Spleen (tissue), 11 donors: ENCODE measurements around the gene RBM47. TPM values are rescaled to one million over a fixed set of nuclear protein-coding genes. Genes with fewer than 3 reads are reported as not detected.

Experiments
- DNase-seq: peaks from one replicate; pipeline ENCODE4 v3.0.0-alpha.2; 2020
- H3K27ac ChIP-seq, 8 donors: fragments of 200-600 bp; sonication (generic) in 7 of 8; 1 replicate in 4 of 8; 2 replicates in 4 of 8; pipeline versions ENCODE4 v1.5.0 to v1.8.0; 2016 to 2021; ENCODE audit warnings: inconsistent platforms in 4 of 8, mild to moderate bottlenecking in 4 of 8, moderate library complexity in 1 of 8
- H3K27me3 ChIP-seq, 7 donors: fragments of 200-600 bp; sonication (generic) in 6 of 7; replicated peaks in 1 of 7; 1 replicate in 4 of 7; 2 replicates in 3 of 7; pipeline versions ENCODE4 v1.5.0 to v1.8.0; 2016 to 2021; ENCODE audit warnings: inconsistent platforms in 3 of 7, mild to moderate bottlenecking in 1 of 7
- H3K36me3 ChIP-seq, 6 donors: fragments of 200-600 bp; sonication (generic) in 5 of 6; 1 replicate in 4 of 6; 2 replicates in 2 of 6; pipeline versions ENCODE4 v1.5.0 to v1.8.0; 2016 to 2021; ENCODE audit warnings: inconsistent platforms in 2 of 6
- H3K4me1 ChIP-seq, 6 donors: fragments of 200-600 bp; sonication (generic) in 5 of 6; 1 replicate in 3 of 6; 2 replicates in 3 of 6; pipeline versions ENCODE4 v1.5.0 to v1.8.0; 2016 to 2021; ENCODE audit warnings: inconsistent platforms in 3 of 6
- H3K4me3 ChIP-seq, 8 donors: fragments of 200-600 bp; sonication (generic) in 7 of 8; 1 replicate in 4 of 8; 2 replicates in 4 of 8; pipeline versions ENCODE4 v1.5.0 to v1.8.0; 2016 to 2021; ENCODE audit warnings: inconsistent platforms in 4 of 8, mild to moderate bottlenecking in 4 of 8, moderate library complexity in 2 of 8
- H3K9me3 ChIP-seq, 8 donors: fragments of 200-600 bp; sonication (generic) in 7 of 8; 1 replicate in 4 of 8; 2 replicates in 4 of 8; pipeline versions ENCODE4 v1.5.0 to v1.8.0; 2016 to 2021; ENCODE audit warnings: inconsistent platforms in 4 of 8
- POLR2A ChIP-seq, 3 donors: fragments of 450-650 bp; IDR thresholded peaks; one replicate each; pipeline ENCODE4 v1.5.1; 2017; ENCODE audit warnings: antibody characterized with exemption in 3 of 3, mild to moderate bottlenecking in 1 of 3
- POLR2AphosphoS5 ChIP-seq, 3 donors: sonication (generic); formaldehyde crosslinking; IDR thresholded peaks; one replicate each; pipeline ENCODE4 v1.5.1; 2017; ENCODE audit warnings: antibody characterized with exemption in 3 of 3
- WGBS, 5 donors: extraction: QIAGEN DNeasy Blood & Tissue Kit in 3 of 5; methylation state at CpG; one replicate each; pipeline versions ENCODE4 v1.1.5 to v1.1.7; 2013 to 2018; 5-methylcytosine and 5-hydroxymethylcytosine counted together
- intact Hi-C: fragments of 100-400 bp; cut with DNase I; formaldehyde crosslinking; loops from one replicate; pipeline ENCODE4 v1.15.0; 2023; ENCODE audit warnings: low total_unique reads
- polyA plus RNA-seq, 3 donors: library from polyadenylated mRNA; stranded (reverse); fragments of 200-250 nt; gene quantifications; one replicate each; pipeline ENCODE4 v1.2.1, GENCODE V29; 2013
- total RNA-seq, 7 donors: library from RNA; depleted of rRNA in 3 of 7; stranded (reverse); fragments of >200 nt in 3 of 7; fragmentation: NEBNext Ultra II Directional in 4 of 7; extraction: Animal tissue kit (Norgen Biotek cat#: 25700) in 4 of 7; gene quantifications; one replicate each; pipeline versions ENCODE4 v1.1.0 to v1.2.1, GENCODE V29; 2016 to 2021
- TF ChIP-seq, protein P1 (sequence below), 11 experiments: fragments of 200-600 bp in 7 of 11; fragments of 450-650 bp in 4 of 11; sonication (generic) in 4 of 11; IDR thresholded peaks in 8 of 11; conservative IDR thresholded peaks in 3 of 11; 1 replicate in 7 of 11; 2 replicates in 4 of 11; pipeline versions ENCODE4 v1.4.0 to v1.8.0; 2016 to 2021; ENCODE audit warnings: antibody characterized with exemption in 11 of 11, inconsistent platforms in 4 of 11, mild to moderate bottlenecking in 1 of 11
- donor health status: healthy with polysubstance abuse.
- donor health status: DM: no; HTN: no; CAD: no; lungs with moderate emphysema.
- donor health status: DM: no; HTN: no; CAD: no.
- donor health status: Bipolar disorder and iron deficiency.
- donor health status: healthy.
- donor health status: DM: no; HTN: no; CAD: no.
- donor health status: DM: yes; HTN: yes; CAD: no.

RBM47 gene
- total and polyA plus RNA-seq, 10 donors, result 6.0 to 164 (median 77.9) TPM

DNA sequence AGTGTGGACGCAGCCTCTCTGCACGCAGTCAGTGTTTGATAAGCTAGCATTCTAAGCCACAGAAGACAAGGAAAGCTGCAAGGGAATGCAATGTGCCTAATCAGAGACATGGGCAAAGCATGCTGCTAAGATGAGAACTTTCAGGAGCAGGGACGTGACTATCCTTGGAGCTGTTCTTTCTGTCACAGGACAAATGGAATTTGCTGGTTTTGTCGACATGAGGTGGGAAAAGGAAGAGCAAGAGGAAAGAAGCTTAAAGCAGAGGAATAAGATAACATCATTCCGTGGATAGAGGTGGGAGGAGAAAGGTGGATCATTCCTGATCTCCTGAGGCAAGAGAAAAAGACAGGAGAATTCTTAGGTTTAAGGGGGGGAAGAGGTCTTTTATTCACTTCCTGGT is 33.7 kb downstream of the RBM47 start:
- Histone ChIP-seq H3K9me3 (no peaks in the 10 kb centered on the region), H3K27me3 (no peaks in the 10 kb centered on the region), H3K27ac (no peak overlapping the region), H3K4me1 (peaks cover 0 to 23% (median 9%) of the 10 kb centered on the region in 6 donors), H3K36me3 (peaks cover 0 to 60% (median 10%) of the 10 kb centered on the region in 6 donors), H3K4me3 (no peak overlapping the region)
- DNase-seq, result no peak
- no peak for TF ChIP-seq POLR2A (IDR thresholded peaks at IDR 0.05)
- TF ChIP-seq, protein P1, sequence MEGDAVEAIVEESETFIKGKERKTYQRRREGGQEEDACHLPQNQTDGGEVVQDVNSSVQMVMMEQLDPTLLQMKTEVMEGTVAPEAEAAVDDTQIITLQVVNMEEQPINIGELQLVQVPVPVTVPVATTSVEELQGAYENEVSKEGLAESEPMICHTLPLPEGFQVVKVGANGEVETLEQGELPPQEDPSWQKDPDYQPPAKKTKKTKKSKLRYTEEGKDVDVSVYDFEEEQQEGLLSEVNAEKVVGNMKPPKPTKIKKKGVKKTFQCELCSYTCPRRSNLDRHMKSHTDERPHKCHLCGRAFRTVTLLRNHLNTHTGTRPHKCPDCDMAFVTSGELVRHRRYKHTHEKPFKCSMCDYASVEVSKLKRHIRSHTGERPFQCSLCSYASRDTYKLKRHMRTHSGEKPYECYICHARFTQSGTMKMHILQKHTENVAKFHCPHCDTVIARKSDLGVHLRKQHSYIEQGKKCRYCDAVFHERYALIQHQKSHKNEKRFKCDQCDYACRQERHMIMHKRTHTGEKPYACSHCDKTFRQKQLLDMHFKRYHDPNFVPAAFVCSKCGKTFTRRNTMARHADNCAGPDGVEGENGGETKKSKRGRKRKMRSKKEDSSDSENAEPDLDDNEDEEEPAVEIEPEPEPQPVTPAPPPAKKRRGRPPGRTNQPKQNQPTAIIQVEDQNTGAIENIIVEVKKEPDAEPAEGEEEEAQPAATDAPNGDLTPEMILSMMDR (IDR thresholded peaks at IDR 0.05 in 8 of 11, conservative IDR thresholded peaks at IDR 0.05 in 3 of 11), result no peak
- no peak for TF ChIP-seq POLR2AphosphoS5 (IDR thresholded peaks at IDR 0.05)
- intact Hi-C loops, result no loop called here
- WGBS, 5 donors, result 87 to 93% (median 90%) methylated on average over 5 of the region's 5 CpGs

DNA sequence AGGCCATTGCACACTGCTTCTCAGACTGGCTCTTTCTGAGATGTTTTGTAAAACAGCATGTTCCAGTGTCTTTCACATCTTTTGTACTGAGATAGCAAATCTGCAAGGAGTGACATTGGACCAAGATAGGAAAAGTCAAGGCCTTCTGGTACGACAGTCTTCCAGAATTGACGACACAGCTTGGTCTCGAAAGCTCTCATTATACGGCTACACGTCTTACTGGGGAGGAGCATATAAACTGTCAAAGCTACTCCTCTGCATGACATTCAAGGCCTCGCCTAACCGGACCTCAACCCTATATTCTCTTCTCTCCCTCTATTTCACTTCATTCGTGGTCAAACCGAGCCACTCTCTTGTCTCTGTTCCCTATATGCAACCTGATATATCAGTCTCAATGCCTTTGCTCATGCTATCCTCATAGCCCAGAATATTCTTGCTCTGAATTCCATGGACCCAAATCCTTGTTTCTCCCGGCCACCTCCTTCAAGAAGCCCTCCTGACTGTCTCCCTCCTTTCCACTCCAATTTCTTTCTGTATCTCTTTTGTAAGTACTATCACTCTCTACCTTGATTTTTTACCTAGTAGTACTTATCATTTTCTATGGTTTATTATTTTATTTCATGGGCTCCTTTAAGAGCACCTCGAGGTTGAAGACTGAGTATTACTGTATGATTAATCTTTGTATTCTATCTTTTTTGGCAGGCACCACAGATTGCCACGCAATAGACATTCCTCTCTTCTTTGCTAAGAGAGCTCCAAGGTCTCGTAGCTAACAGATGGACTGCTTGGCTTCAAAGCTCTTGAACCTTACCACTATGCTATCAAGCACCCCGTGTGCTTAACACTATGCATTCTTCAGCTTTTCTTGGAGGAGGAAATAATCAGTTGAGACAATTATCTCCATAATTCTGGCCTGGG is 35.1 kb downstream of the RBM47 start:
- 74 to 80% (median 76%) methylated on average over 14 of the region's 14 CpGs for WGBS, 5 donors
- no peak for TF ChIP-seq POLR2A (IDR thresholded peaks at IDR 0.05)
- peak in 1 of 3 donors; percentile 17 for TF ChIP-seq POLR2AphosphoS5 (IDR thresholded peaks at IDR 0.05)
- Histone ChIP-seq H3K27ac (peak overlapping the region in 1 of 8 donors; percentile 16), H3K27me3 (no peaks in the 10 kb centered on the region), H3K4me1 (peaks cover 0 to 15% (median 6%) of the 10 kb centered on the region in 6 donors), H3K9me3 (no peaks in the 10 kb centered on the region), H3K4me3 (no peak overlapping the region), H3K36me3 (peaks cover 0 to 75% (median 10%) of the 10 kb centered on the region in 6 donors)
- intact Hi-C loops, result no loop called here
- no peak for DNase-seq

DNA sequence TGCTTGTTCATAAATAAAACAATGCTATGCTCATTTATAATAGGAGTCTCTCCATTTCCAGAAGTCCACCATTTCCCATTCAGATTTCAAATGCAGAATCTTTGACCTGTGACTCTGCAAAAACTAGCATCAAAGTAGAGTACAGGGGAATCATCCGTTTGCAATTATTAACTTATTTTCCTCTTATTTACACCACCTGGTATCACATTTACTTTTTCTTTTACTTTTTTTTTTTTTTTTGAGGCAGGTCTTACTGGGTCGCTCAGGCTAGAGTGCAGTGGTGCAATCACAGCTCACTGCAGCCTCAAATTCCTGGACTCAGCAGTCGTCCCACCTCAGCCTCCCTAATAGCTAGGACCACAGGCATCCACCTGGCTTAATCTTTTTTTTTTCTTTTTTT is 37.6 kb downstream of the RBM47 start:
- Histone ChIP-seq H3K4me3 (no peak overlapping the region), H3K4me1 (peaks cover 0 to 29% (median 20%) of the 10 kb centered on the region in 6 donors), H3K36me3 (peaks cover 0 to 78% (median 10%) of the 10 kb centered on the region in 6 donors), H3K9me3 (no peaks in the 10 kb centered on the region), H3K27ac (no peak overlapping the region), H3K27me3 (no peaks in the 10 kb centered on the region)
- no peak for TF ChIP-seq POLR2A (IDR thresholded peaks at IDR 0.05)
- TF ChIP-seq, protein P1 (IDR thresholded peaks at IDR 0.05 in 8 of 11, conservative IDR thresholded peaks at IDR 0.05 in 3 of 11), result no peak
- no peak for DNase-seq
- WGBS, 5 donors, result 84 to 90% (median 87%) methylated on average over 3 of the region's 3 CpGs
- intact Hi-C loops, result no loop called here

DNA sequence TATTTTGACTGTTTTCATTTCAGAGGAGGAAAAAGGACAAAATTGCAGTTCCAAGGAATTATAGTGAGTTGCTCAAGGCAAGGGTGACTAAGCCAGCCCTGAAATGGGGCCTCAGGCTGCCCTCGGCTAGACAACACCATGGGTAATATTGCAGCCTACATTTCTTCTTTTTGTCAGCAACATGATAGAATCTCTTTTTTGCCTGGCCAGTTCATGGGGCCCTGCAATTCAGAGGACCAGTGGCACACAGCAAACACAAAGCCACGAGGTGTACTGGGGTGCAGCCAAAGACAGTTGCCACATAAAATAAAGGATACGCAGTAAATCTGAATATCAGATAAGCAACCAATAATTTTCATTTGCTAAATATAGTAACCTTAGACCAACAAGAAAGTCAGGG is 41.8 kb downstream of the RBM47 start:
- Histone ChIP-seq H3K4me3 (no peak overlapping the region), H3K27ac (peak overlapping the region in 7 of 8 donors; percentile 63 to 89 (median 82)), H3K9me3 (no peaks in the 10 kb centered on the region), H3K36me3 (peaks cover 0 to 36% (median 2%) of the 10 kb centered on the region in 6 donors), H3K4me1 (peaks cover 4 to 56% (median 29%) of the 10 kb centered on the region in 6 donors), H3K27me3 (no peaks in the 10 kb centered on the region)
- TF ChIP-seq POLR2A (IDR thresholded peaks at IDR 0.05), result no peak
- peak in 1 of 3 donors; percentile 32 for TF ChIP-seq POLR2AphosphoS5 (IDR thresholded peaks at IDR 0.05)
- 55 to 69% (median 67%) methylated on average over 3 of the region's 3 CpGs for WGBS, 5 donors
- DNase-seq, result no peak
- intact Hi-C loops, result no loop called here

DNA sequence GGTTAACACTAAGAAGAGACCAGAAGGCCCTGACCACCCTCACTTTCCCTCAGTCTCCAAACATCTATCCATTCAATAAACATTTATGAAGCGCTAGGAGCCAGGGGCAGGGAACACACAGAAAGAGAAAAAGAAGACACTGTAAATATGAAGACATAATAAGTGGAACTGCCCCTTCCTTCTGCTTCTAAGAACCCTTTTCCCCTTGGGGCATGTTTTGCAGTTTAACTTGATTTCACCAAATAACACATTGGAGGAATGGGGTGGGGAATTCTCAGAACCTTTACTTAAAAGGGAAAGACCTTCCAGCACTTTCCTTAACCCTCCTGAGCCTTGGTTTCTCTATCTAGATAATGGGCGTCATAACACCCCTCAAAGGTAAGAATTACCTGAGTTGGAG is 42.3 kb downstream of the RBM47 start:
- H3K4me1 ChIP-seq, result peaks cover 4 to 56% (median 29%) of the 10 kb centered on the region in 6 donors
- TF ChIP-seq POLR2AphosphoS5 (IDR thresholded peaks at IDR 0.05) (no peak), POLR2A (IDR thresholded peaks at IDR 0.05) (no peak)
- TF ChIP-seq, protein P1 (IDR thresholded peaks at IDR 0.05 in 8 of 11, conservative IDR thresholded peaks at IDR 0.05 in 3 of 11), result no peak
- WGBS, 5 donors, result 87 to 98% (median 91%) methylated on average over 2 of the region's 2 CpGs
- H3K9me3 ChIP-seq, result no peaks in the 10 kb centered on the region
- peak overlapping the region in 7 of 8 donors; percentile 63 to 89 (median 82) for H3K27ac ChIP-seq
- DNase-seq, result no peak
- no peaks in the 10 kb centered on the region for H3K27me3 ChIP-seq
- intact Hi-C loops, result no loop called here
- H3K4me3 ChIP-seq, result peak overlapping the region in 1 of 8 donors; percentile 22
- H3K36me3 ChIP-seq, result peaks cover 0 to 32% (median 2%) of the 10 kb centered on the region in 6 donors
